ENCODE measurements around the gene TPM1. TPM values are rescaled to one million over a fixed set of nuclear protein-coding genes. Genes with fewer than 3 reads are reported as not detected.
A peak's percentile ranks its signal among the peaks of the same experiment; 100 is the strongest.

TPM1 gene
- total RNA-seq, 1 experiment from 2014 or later = 10.1 TPM

- H2AFZ ChIP-seq (ENCODE audit: low read length) = no peak overlapping the region
- H3K27me3 ChIP-seq (ENCODE audit: low read length) = no peaks in the 10 kb centered on the region
- H4K20me1 ChIP-seq (ENCODE audit: insufficient read depth, low read depth, low read length) = no peaks in the 10 kb centered on the region
- H3K27ac ChIP-seq (ENCODE audit: low read length) = no peak overlapping the region
- H3K4me1 ChIP-seq (ENCODE audit: low read length) = no peaks in the 10 kb centered on the region
- no peaks in the 10 kb centered on the region for H3K79me2 ChIP-seq (ENCODE audit: low read length)
- no peak overlapping the region for H3K4me2 ChIP-seq (ENCODE audit: low read depth, low read length, poor library complexity, severe bottlenecking)
- no peak overlapping the region for H3K9ac ChIP-seq (ENCODE audit: low read length)
- DNase-seq = no peak
- no peaks in the 10 kb centered on the region for H3K9me3 ChIP-seq (ENCODE audit: low read length)
- no peaks in the 10 kb centered on the region for H3K9me2 ChIP-seq (replicated peaks; ENCODE audit: insufficient read depth, low read length)
- H3K4me3 ChIP-seq (ENCODE audit: low read length) = no peak overlapping the region
- no peaks in the 10 kb centered on the region for H3K36me3 ChIP-seq (ENCODE audit: insufficient read depth, low read length)
Observed at GRCh38 chr15:63013052-63013808, 29.3 kb upstream of the TPM1 start.

- H4K20me1 ChIP-seq (ENCODE audit: insufficient read depth, low read depth, low read length) = no peaks in the 10 kb centered on the region; the same call in 1 of the 2 replicates
- no peaks in the 10 kb centered on the region for H3K36me3 ChIP-seq (ENCODE audit: insufficient read depth, low read length)
- no peak overlapping the region for H3K4me3 ChIP-seq (ENCODE audit: low read length)
- no peaks in the 10 kb centered on the region for H3K9me3 ChIP-seq (ENCODE audit: low read length)
- 0 out of 2 replicates have a peak, but pooled peaks cover 5% of the 10 kb centered on the region for H3K4me1 ChIP-seq (ENCODE audit: low read length)
- no peak for DNase-seq
- no peaks in the 10 kb centered on the region for H3K9me2 ChIP-seq (replicated peaks; ENCODE audit: insufficient read depth, low read length)
- H2AFZ ChIP-seq (ENCODE audit: low read length) = no peak overlapping the region
- H3K4me2 ChIP-seq (ENCODE audit: low read depth, low read length, poor library complexity, severe bottlenecking) = no peak overlapping the region
- H3K9ac ChIP-seq (ENCODE audit: low read length) = no peak overlapping the region
- H3K27ac ChIP-seq (ENCODE audit: low read length) = no peak overlapping the region
- H3K27me3 ChIP-seq (ENCODE audit: low read length) = no peaks in the 10 kb centered on the region
- no peaks in the 10 kb centered on the region for H3K79me2 ChIP-seq (ENCODE audit: low read length)
Observed at GRCh38 chr15:63014578-63014977, 28.0 kb upstream of the TPM1 start.

GRCh38 chr15:63015618-63016017, 26.9 kb upstream of the TPM1 start:
- Histone ChIP-seq H3K36me3 (ENCODE audit: insufficient read depth, low read length) (no peaks in the 10 kb centered on the region), H3K4me3 (ENCODE audit: low read length) (no peak overlapping the region), H3K27me3 (ENCODE audit: low read length) (no peaks in the 10 kb centered on the region), H3K27ac (ENCODE audit: low read length) (no peak overlapping the region), H2AFZ (ENCODE audit: low read length) (no peak overlapping the region), H3K79me2 (ENCODE audit: low read length) (no peaks in the 10 kb centered on the region), H3K4me2 (ENCODE audit: low read depth, low read length, poor library complexity, severe bottlenecking) (no peak overlapping the region), H3K9me3 (ENCODE audit: low read length) (no peaks in the 10 kb centered on the region), H3K9me2 (replicated peaks; ENCODE audit: insufficient read depth, low read length) (no peaks in the 10 kb centered on the region), H3K9ac (ENCODE audit: low read length) (no peak overlapping the region), H3K4me1 (ENCODE audit: low read length) (0 out of 2 replicates have a peak, but pooled peaks cover 5% of the 10 kb centered on the region), H4K20me1 (ENCODE audit: insufficient read depth, low read depth, low read length) (no peaks in the 10 kb centered on the region; the same call in 1 of the 2 replicates)
- no peak for DNase-seq

GRCh38 chr15:63016234-63016633, 26.3 kb upstream of the TPM1 start:
- Histone ChIP-seq H3K4me2 (ENCODE audit: low read depth, low read length, poor library complexity, severe bottlenecking) (no peak overlapping the region), H3K4me3 (ENCODE audit: low read length) (no peak overlapping the region), H4K20me1 (ENCODE audit: insufficient read depth, low read depth, low read length) (no peaks in the 10 kb centered on the region; the same call in 1 of the 2 replicates), H3K4me1 (ENCODE audit: low read length) (0 out of 2 replicates have a peak, but pooled peaks cover 5% of the 10 kb centered on the region), H3K9me2 (replicated peaks; ENCODE audit: insufficient read depth, low read length) (no peaks in the 10 kb centered on the region), H3K9ac (ENCODE audit: low read length) (no peak overlapping the region), H3K27me3 (ENCODE audit: low read length) (no peaks in the 10 kb centered on the region), H3K9me3 (ENCODE audit: low read length) (no peaks in the 10 kb centered on the region), H2AFZ (ENCODE audit: low read length) (no peak overlapping the region), H3K79me2 (ENCODE audit: low read length) (no peaks in the 10 kb centered on the region), H3K27ac (ENCODE audit: low read length) (no peak overlapping the region), H3K36me3 (ENCODE audit: insufficient read depth, low read length) (no peaks in the 10 kb centered on the region)
- DNase-seq = no peak

GRCh38 chr15:63018639-63019038, 23.9 kb upstream of the TPM1 start:
- Histone ChIP-seq H2AFZ (ENCODE audit: low read length) (no peak overlapping the region), H3K9me3 (ENCODE audit: low read length) (no peaks in the 10 kb centered on the region), H3K27ac (ENCODE audit: low read length) (no peak overlapping the region), H3K79me2 (ENCODE audit: low read length) (no peaks in the 10 kb centered on the region), H3K4me3 (ENCODE audit: low read length) (no peak overlapping the region), H3K4me2 (ENCODE audit: low read depth, low read length, poor library complexity, severe bottlenecking) (no peak overlapping the region), H3K36me3 (ENCODE audit: insufficient read depth, low read length) (no peaks in the 10 kb centered on the region), H3K27me3 (ENCODE audit: low read length) (no peaks in the 10 kb centered on the region), H3K9ac (ENCODE audit: low read length) (no peak overlapping the region), H3K9me2 (replicated peaks; ENCODE audit: insufficient read depth, low read length) (no peaks in the 10 kb centered on the region), H4K20me1 (ENCODE audit: insufficient read depth, low read depth, low read length) (no peaks in the 10 kb centered on the region; the same call in 1 of the 2 replicates), H3K4me1 (ENCODE audit: low read length) (0 out of 2 replicates have a peak, but pooled peaks cover 5% of the 10 kb centered on the region)
- peak; percentile 59 for DNase-seq

GRCh38 chr15:63019511-63020109, 22.9 kb upstream of the TPM1 start:
- no peak overlapping the region for H2AFZ ChIP-seq (ENCODE audit: low read length)
- no peak overlapping the region for H3K4me3 ChIP-seq (ENCODE audit: low read length)
- no peak overlapping the region for H3K9ac ChIP-seq (ENCODE audit: low read length)
- no peaks in the 10 kb centered on the region for H3K9me2 ChIP-seq (replicated peaks; ENCODE audit: insufficient read depth, low read length)
- no peak overlapping the region for H3K27ac ChIP-seq (ENCODE audit: low read length)
- H3K79me2 ChIP-seq (ENCODE audit: low read length) = no peaks in the 10 kb centered on the region
- no peaks in the 10 kb centered on the region for H3K27me3 ChIP-seq (ENCODE audit: low read length)
- no peak overlapping the region for H3K4me2 ChIP-seq (ENCODE audit: low read depth, low read length, poor library complexity, severe bottlenecking)
- no peaks in the 10 kb centered on the region; the same call in 1 of the 2 replicates for H4K20me1 ChIP-seq (ENCODE audit: insufficient read depth, low read depth, low read length)
- no peaks in the 10 kb centered on the region for H3K36me3 ChIP-seq (ENCODE audit: insufficient read depth, low read length)
- DNase-seq = no peak
- H3K4me1 ChIP-seq (ENCODE audit: low read length) = 0 out of 2 replicates have a peak, but pooled peaks cover 5% of the 10 kb centered on the region
- H3K9me3 ChIP-seq (ENCODE audit: low read length) = no peaks in the 10 kb centered on the region

GRCh38 chr15:63020128-63020527, 22.4 kb upstream of the TPM1 start:
- H3K9ac ChIP-seq (ENCODE audit: low read length) = no peak overlapping the region
- no peak overlapping the region for H3K4me3 ChIP-seq (ENCODE audit: low read length)
- H3K27ac ChIP-seq (ENCODE audit: low read length) = no peak overlapping the region
- no peak for DNase-seq
- no peak overlapping the region for H2AFZ ChIP-seq (ENCODE audit: low read length)
- H3K4me2 ChIP-seq (ENCODE audit: low read depth, low read length, poor library complexity, severe bottlenecking) = no peak overlapping the region
- H3K79me2 ChIP-seq (ENCODE audit: low read length) = no peaks in the 10 kb centered on the region
- no peaks in the 10 kb centered on the region for H3K9me2 ChIP-seq (replicated peaks; ENCODE audit: insufficient read depth, low read length)
- H3K36me3 ChIP-seq (ENCODE audit: insufficient read depth, low read length) = no peaks in the 10 kb centered on the region
- H3K9me3 ChIP-seq (ENCODE audit: low read length) = no peaks in the 10 kb centered on the region
- no peaks in the 10 kb centered on the region; the same call in 1 of the 2 replicates for H4K20me1 ChIP-seq (ENCODE audit: insufficient read depth, low read depth, low read length)
- 0 out of 2 replicates have a peak, but pooled peaks cover 5% of the 10 kb centered on the region for H3K4me1 ChIP-seq (ENCODE audit: low read length)
- no peaks in the 10 kb centered on the region for H3K27me3 ChIP-seq (ENCODE audit: low read length)

GRCh38 chr15:63020759-63021430, 21.7 kb upstream of the TPM1 start:
- Histone ChIP-seq H3K9me2 (replicated peaks; ENCODE audit: insufficient read depth, low read length) (no peaks in the 10 kb centered on the region), H3K9me3 (ENCODE audit: low read length) (no peaks in the 10 kb centered on the region), H2AFZ (ENCODE audit: low read length) (no peak overlapping the region), H3K36me3 (ENCODE audit: insufficient read depth, low read length) (no peaks in the 10 kb centered on the region), H3K4me3 (ENCODE audit: low read length) (no peak overlapping the region), H4K20me1 (ENCODE audit: insufficient read depth, low read depth, low read length) (no peaks in the 10 kb centered on the region; the same call in 1 of the 2 replicates), H3K9ac (ENCODE audit: low read length) (no peak overlapping the region), H3K27ac (ENCODE audit: low read length) (no peak overlapping the region), H3K4me2 (ENCODE audit: low read depth, low read length, poor library complexity, severe bottlenecking) (no peak overlapping the region), H3K4me1 (ENCODE audit: low read length) (0 out of 2 replicates have a peak, but pooled peaks cover 5% of the 10 kb centered on the region), H3K79me2 (ENCODE audit: low read length) (no peaks in the 10 kb centered on the region), H3K27me3 (ENCODE audit: low read length) (no peaks in the 10 kb centered on the region)
- DNase-seq = no peak

All from Karpas-422 (cell line).